Keratinocyte (primary cell): ENCODE measurements around the gene FOXJ3.

Source experiments
- EZH2 ChIP-seq: IDR thresholded peaks from one replicate; pipeline ENCODE4 v1.6.1; 2012; ENCODE audit warnings: inconsistent platforms, mild to moderate bottlenecking, low read length, moderate library complexity
- TF ChIP-seq, protein P1 (sequence below), 3 experiments: IDR thresholded peaks in 1 of 3; conservative IDR thresholded peaks in 1 of 3; optimal IDR thresholded peaks in 1 of 3; 2 replicates in 2 of 3; 3 replicates in 1 of 3; pipeline versions ENCODE3 to v1.5.1; 2011; ENCODE audit warnings: low read length in 3 of 3, mild to moderate bottlenecking in 3 of 3, moderate library complexity in 2 of 3, control low read depth in 1 of 3, inconsistent platforms in 1 of 3; ENCODE audit not compliant: insufficient read depth in 2 of 3; ENCODE audit errors: extremely low read depth in 1 of 3

DNA sequence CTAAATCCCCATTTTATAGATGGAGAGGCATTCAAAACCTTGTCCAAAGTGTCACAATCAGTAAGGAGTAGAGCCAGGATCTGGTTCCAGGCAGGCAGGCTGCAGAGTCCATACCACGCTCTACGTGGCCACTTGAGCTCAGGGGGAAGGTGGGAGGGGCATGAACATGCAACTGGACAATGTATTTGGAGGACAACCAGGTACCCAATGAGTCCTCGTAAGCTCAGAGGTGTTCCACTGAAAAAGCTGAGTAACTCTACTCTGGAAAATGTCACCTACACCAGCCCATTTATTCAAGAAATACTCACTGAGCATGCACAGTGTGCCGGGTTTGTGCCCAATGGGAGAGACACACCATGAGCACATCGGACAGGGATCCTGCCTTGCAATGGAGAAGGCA lies 193.1 kb downstream of the FOXJ3 start:
- TF ChIP-seq, protein P1, sequence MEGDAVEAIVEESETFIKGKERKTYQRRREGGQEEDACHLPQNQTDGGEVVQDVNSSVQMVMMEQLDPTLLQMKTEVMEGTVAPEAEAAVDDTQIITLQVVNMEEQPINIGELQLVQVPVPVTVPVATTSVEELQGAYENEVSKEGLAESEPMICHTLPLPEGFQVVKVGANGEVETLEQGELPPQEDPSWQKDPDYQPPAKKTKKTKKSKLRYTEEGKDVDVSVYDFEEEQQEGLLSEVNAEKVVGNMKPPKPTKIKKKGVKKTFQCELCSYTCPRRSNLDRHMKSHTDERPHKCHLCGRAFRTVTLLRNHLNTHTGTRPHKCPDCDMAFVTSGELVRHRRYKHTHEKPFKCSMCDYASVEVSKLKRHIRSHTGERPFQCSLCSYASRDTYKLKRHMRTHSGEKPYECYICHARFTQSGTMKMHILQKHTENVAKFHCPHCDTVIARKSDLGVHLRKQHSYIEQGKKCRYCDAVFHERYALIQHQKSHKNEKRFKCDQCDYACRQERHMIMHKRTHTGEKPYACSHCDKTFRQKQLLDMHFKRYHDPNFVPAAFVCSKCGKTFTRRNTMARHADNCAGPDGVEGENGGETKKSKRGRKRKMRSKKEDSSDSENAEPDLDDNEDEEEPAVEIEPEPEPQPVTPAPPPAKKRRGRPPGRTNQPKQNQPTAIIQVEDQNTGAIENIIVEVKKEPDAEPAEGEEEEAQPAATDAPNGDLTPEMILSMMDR (optimal IDR thresholded peaks at IDR 0.05 in 1 of 3, IDR thresholded peaks at IDR 0.05 in 1 of 3, conservative IDR thresholded peaks at IDR 0.05 in 1 of 3; ENCODE audit: extremely low read depth in 1 of 3, insufficient read depth in 2 of 3, low read length in 3 of 3), result no peak
- no peak for TF ChIP-seq EZH2
